ENCODE data around the gene PCDH9.

PCDH9 gene

DNA sequence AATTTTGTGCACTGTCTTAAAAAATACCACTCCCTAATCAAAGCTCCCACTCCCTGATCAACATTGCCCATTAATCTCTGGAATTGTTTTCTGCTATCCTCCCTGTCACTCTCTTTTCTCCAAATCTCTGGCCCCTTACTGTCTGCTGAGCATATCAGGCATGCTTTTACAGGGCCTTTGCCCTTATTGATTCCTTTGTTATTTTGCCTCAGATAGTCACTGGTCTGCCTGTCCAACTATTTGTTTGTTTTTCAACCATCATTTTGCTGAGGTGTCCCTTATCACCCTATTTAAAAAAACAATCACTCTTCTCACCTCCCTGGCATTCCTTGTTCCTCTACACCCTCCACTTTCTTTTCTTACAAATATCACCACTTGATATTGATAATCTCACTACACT is 153.0 kb downstream of the PCDH9 start:
- no peak for TF ChIP-seq JUND (IDR thresholded peaks at IDR 0.05; ENCODE audit: low read depth)
- DNase-seq (ENCODE audit: low read depth in 1 of 2, low spot score in 1 of 2) = no peak
- in situ Hi-C loops (cut with HindIII; ENCODE audit: low pct_unique_long_range_greater_than_20kb, low sequenced_read_pairs) = no loop called here

- TF ChIP-seq JUND (IDR thresholded peaks at IDR 0.05; ENCODE audit: low read depth) = no peak
- no peak for DNase-seq (ENCODE audit: low read depth in 1 of 2, low spot score in 1 of 2)
- in situ Hi-C loops (cut with HindIII; ENCODE audit: low pct_unique_long_range_greater_than_20kb, low sequenced_read_pairs) = no loop called here
These were observed 153.8 kb downstream of the PCDH9 start for GRCh38 chr13:67076378-67076777.

GRCh38 chr13:67075239-67075638 is 154.9 kb downstream of the PCDH9 start:
- DNase-seq (ENCODE audit: low read depth in 1 of 2, low spot score in 1 of 2) = no peak
- in situ Hi-C loops (cut with HindIII; ENCODE audit: low pct_unique_long_range_greater_than_20kb, low sequenced_read_pairs) = no loop called here
- no peak for TF ChIP-seq JUND (IDR thresholded peaks at IDR 0.05; ENCODE audit: low read depth)

GRCh38 chr13:67071918-67072598 is 158.1 kb downstream of the PCDH9 start:
- in situ Hi-C loops (cut with HindIII; ENCODE audit: low pct_unique_long_range_greater_than_20kb, low sequenced_read_pairs) = no loop called here
- TF ChIP-seq JUND (IDR thresholded peaks at IDR 0.05; ENCODE audit: low read depth) = no peak
- no peak for DNase-seq (ENCODE audit: low read depth in 1 of 2, low spot score in 1 of 2)

- in situ Hi-C loops (cut with HindIII; ENCODE audit: low pct_unique_long_range_greater_than_20kb, low sequenced_read_pairs) = no loop called here
- no peak for TF ChIP-seq JUND (IDR thresholded peaks at IDR 0.05; ENCODE audit: low read depth)
These were observed 159.8 kb downstream of the PCDH9 start for GRCh38 chr13:67070306-67070705.

GRCh38 chr13:67069117-67069767 is 160.9 kb downstream of the PCDH9 start:
- in situ Hi-C loops (cut with HindIII; ENCODE audit: low pct_unique_long_range_greater_than_20kb, low sequenced_read_pairs) = no loop called here
- no peak for DNase-seq (ENCODE audit: low read depth in 1 of 2, low spot score in 1 of 2)
- no peak for TF ChIP-seq JUND (IDR thresholded peaks at IDR 0.05; ENCODE audit: low read depth)

More at GRCh38 chr13:67070306-67070705, 159.8 kb downstream of the PCDH9 start:
- no peak for DNase-seq (ENCODE audit: low read depth in 1 of 2, low spot score in 1 of 2)

DNA sequence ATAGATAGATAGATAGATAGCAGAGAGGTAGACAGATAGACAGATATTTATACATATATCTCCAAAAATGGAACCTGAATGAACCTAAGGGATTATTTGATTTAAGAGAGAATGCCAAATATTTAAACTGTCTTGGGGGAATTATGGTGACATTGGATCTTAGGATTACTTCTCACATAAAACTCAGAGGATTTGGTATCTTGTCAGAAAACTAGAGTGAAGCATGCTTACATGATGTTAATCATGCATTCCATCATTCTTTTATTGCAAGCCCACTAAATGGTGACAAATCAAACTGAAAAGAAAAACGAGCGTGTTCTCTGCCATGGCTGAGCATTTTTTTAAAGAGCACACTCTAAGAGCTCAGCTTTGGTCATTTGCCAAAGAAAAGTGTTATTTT is 165.2 kb downstream of the PCDH9 start:
- DNase-seq (ENCODE audit: low read depth in 1 of 2, low spot score in 1 of 2) = no peak
- TF ChIP-seq JUND (IDR thresholded peaks at IDR 0.05; ENCODE audit: low read depth) = no peak
- in situ Hi-C loops (cut with HindIII; ENCODE audit: low pct_unique_long_range_greater_than_20kb, low sequenced_read_pairs) = no loop called here

DNA sequence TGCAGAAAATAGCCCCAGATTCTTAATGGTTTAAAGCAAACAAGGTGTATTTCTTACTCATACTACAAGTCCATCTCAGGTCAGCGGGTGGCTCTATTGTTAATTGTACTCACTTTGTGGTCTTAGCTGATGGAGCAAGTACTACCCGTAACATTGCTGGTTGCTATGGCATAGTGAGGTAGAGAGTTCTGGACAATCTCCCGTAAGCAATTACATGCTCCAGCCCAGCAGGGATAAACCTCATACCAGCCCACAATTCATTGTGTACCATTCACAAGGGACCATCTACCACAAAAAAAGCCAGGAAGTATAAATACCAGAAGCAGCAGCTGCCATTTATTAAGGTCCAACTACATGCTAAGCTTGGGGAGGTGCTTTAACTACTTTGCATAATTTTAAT is 167.1 kb downstream of the PCDH9 start:
- DNase-seq (ENCODE audit: low read depth in 1 of 2, low spot score in 1 of 2) = no peak
- in situ Hi-C loops (cut with HindIII; ENCODE audit: low pct_unique_long_range_greater_than_20kb, low sequenced_read_pairs) = no loop called here
- no peak for TF ChIP-seq JUND (IDR thresholded peaks at IDR 0.05; ENCODE audit: low read depth)

DNA sequence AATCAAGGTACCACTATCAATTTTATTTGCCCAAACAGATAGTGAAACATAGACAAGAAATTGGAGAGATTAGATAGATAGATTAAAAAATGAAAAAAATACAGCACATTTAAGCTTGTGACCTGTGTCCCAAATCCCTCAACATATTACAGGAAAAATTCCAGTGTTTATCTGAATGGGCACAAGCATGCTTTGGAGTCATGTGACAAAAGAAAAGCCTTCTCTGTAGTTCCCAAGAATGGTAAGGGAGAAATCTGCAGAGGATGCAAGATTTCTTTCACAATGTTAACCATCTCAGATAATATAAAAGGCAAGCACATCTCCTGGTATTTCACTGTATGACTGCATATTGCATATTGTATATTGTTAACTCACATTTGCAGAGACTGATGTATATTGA is 168.0 kb downstream of the PCDH9 start:
- TF ChIP-seq JUND (IDR thresholded peaks at IDR 0.05; ENCODE audit: low read depth) = no peak
- DNase-seq (ENCODE audit: low read depth in 1 of 2, low spot score in 1 of 2) = no peak
- in situ Hi-C loops (cut with HindIII; ENCODE audit: low pct_unique_long_range_greater_than_20kb, low sequenced_read_pairs) = no loop called here

DNA sequence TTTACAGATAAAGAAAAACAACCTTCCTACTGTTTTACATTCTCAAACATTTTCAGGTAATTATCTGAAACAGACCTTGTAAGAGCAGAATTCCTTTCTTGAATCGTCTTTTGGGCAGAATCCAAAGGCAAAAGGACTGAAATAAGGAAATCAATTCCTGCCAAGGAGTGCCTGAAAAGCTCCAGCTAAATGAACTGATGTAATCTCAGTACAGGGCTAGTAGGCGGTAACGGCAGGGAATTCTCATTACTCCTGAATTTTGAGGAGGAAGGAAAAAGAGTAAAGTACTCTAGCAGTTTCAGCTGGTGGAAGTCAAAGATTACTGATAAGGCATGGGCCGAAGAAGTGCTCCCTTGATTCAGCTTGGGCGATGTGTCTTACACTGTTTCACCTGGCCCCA is 168.4 kb downstream of the PCDH9 start:
- in situ Hi-C loops (cut with HindIII; ENCODE audit: low pct_unique_long_range_greater_than_20kb, low sequenced_read_pairs) = no loop called here
- DNase-seq (ENCODE audit: low read depth in 1 of 2, low spot score in 1 of 2) = no peak
- no peak for TF ChIP-seq JUND (IDR thresholded peaks at IDR 0.05; ENCODE audit: low read depth)

- no peak for DNase-seq (ENCODE audit: low read depth in 1 of 2, low spot score in 1 of 2)
- in situ Hi-C loops (cut with HindIII; ENCODE audit: low pct_unique_long_range_greater_than_20kb, low sequenced_read_pairs) = no loop called here
- TF ChIP-seq JUND (IDR thresholded peaks at IDR 0.05; ENCODE audit: low read depth) = no peak
These were observed 177.3 kb downstream of the PCDH9 start for GRCh38 chr13:67052550-67053490.

DNA sequence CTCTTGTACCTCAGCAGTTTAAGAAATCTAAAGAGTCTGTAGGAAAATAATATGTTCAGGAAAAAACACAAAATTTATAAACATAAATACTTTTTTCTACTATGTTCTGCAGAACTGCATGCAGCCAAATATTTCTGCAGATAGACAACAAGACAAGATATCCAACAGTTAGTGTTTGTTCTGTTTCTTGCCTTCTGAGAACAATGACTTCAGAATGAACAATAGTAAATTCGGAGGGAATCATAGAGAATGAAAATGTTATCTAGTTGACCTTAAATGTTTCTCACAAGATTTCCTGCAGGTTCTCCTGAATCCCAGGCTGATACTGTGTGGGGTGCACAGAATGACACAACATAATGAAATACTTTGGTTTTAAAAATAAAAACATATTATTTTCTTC is 180.4 kb downstream of the PCDH9 start:
- TF ChIP-seq JUND (IDR thresholded peaks at IDR 0.05; ENCODE audit: low read depth) = no peak
- DNase-seq (ENCODE audit: low read depth in 1 of 2, low spot score in 1 of 2) = no peak
- in situ Hi-C loops (cut with HindIII; ENCODE audit: low pct_unique_long_range_greater_than_20kb, low sequenced_read_pairs) = no loop called here

DNA sequence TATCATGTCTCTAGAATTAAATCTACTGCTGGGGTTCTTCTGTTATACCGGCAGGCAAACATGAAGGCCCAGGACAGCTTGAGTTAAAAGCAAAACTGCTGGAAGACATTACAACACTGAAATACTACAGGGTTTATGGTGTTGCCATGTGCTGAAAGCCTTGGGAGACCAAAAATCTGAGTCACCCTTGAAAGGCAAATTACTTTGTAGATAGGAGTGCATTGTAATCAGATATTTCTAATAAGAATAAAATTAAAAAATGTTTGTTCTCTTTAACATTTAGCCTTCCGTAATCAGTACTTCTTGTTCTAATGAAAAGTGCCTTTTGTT is 181.3 kb downstream of the PCDH9 start:
- no peak for TF ChIP-seq JUND (IDR thresholded peaks at IDR 0.05; ENCODE audit: low read depth)
- in situ Hi-C loops (cut with HindIII; ENCODE audit: low pct_unique_long_range_greater_than_20kb, low sequenced_read_pairs) = no loop called here
- DNase-seq (ENCODE audit: low read depth in 1 of 2, low spot score in 1 of 2) = no peak
